Central memory CD4-positive, alpha-beta T cell (primary cell): Measurements from ENCODE around the gene GALNT15.

Experiments
- DNase-seq: peaks from one replicate; pipeline ENCODE4 v3.0.0; 2022

GALNT15 gene

GRCh38 chr3:16187213-16187790 is 12.8 kb downstream of the GALNT15 start:
- no peak for DNase-seq

- DNase-seq: no peak
These were observed 13.6 kb downstream of the GALNT15 start for GRCh38 chr3:16188071-16188470.

GRCh38 chr3:16189201-16189600 is 14.7 kb downstream of the GALNT15 start:
- no peak for DNase-seq

GRCh38 chr3:16190704-16191103 is 16.2 kb downstream of the GALNT15 start:
- no peak for DNase-seq

GRCh38 chr3:16191591-16191990 is 17.1 kb downstream of the GALNT15 start:
- DNase-seq: no peak

- no peak for DNase-seq
These were observed 17.8 kb downstream of the GALNT15 start for GRCh38 chr3:16192176-16192811.

- no peak for DNase-seq
These were observed 23.9 kb downstream of the GALNT15 start for GRCh38 chr3:16198427-16198826.

GRCh38 chr3:16199769-16200168 is 25.3 kb downstream of the GALNT15 start:
- DNase-seq: no peak

- DNase-seq: no peak
These were observed 25.9 kb downstream of the GALNT15 start for GRCh38 chr3:16200411-16200810.

GRCh38 chr3:16203031-16203430 is 28.6 kb downstream of the GALNT15 start:
- no peak for DNase-seq

- no peak for DNase-seq
These were observed 29.5 kb downstream of the GALNT15 start for GRCh38 chr3:16203671-16204629.

GRCh38 chr3:16204751-16205150 is 30.3 kb downstream of the GALNT15 start:
- DNase-seq: no peak

- no peak for DNase-seq
These were observed 30.8 kb downstream of the GALNT15 start for GRCh38 chr3:16205156-16205870.

- DNase-seq: no peak
These were observed 32.6 kb downstream of the GALNT15 start for GRCh38 chr3:16207031-16207430.

GRCh38 chr3:16211176-16211904 is 36.9 kb downstream of the GALNT15 start:
- no peak for DNase-seq

- DNase-seq: no peak
These were observed 39.9 kb downstream of the GALNT15 start for GRCh38 chr3:16214366-16214765.

GRCh38 chr3:16216373-16216935 is 42.0 kb downstream of the GALNT15 start:
- no peak for DNase-seq

GRCh38 chr3:16219777-16220176 is 45.3 kb downstream of the GALNT15 start:
- no peak for DNase-seq

GRCh38 chr3:16221990-16222389 is 47.5 kb downstream of the GALNT15 start:
- DNase-seq: no peak

- DNase-seq: no peak
These were observed 48.1 kb downstream of the GALNT15 start for GRCh38 chr3:16222547-16222946.

GRCh38 chr3:16224325-16224724 is 49.8 kb downstream of the GALNT15 start:
- DNase-seq: no peak

GRCh38 chr3:16227566-16227965 is 53.1 kb downstream of the GALNT15 start:
- DNase-seq: no peak
